ENCODE data around the gene MED26.

Gene MED26

GRCh38 chr19:16623576-16623975, 4.4 kb downstream of the MED26 start:
- Histone ChIP-seq H3K9ac (ENCODE audit: low read length) (peak overlapping the region; percentile 9; the same call in 1 of the 2 replicates), H3K79me2 (ENCODE audit: low read length) (peaks cover 92% of the 10 kb centered on the region), H3F3A (ENCODE audit: insufficient read depth, low read length) (peaks cover 10% of the 10 kb centered on the region; the same call in 1 of the 2 replicates), H2AFZ (ENCODE audit: low read length) (no peak overlapping the region), H4K20me1 (ENCODE audit: insufficient read depth, low read length) (peaks cover 69% of the 10 kb centered on the region), H3K9me2 (replicated peaks; ENCODE audit: insufficient read depth, low read length) (no peaks in the 10 kb centered on the region), H3K9me3 (replicated peaks; ENCODE audit: insufficient read depth, low read length) (no peaks in the 10 kb centered on the region), H3K4me2 (ENCODE audit: low read depth, low read length) (peak overlapping the region; percentile 18; the same call in 1 of the 2 replicates), H3K4me1 (ENCODE audit: low read length) (peaks cover 30% of the 10 kb centered on the region), H3K4me3 (ENCODE audit: low read length) (no peak overlapping the region), H3K27me3 (replicated peaks; ENCODE audit: insufficient read depth, low read length) (no peaks in the 10 kb centered on the region), H3K27ac (ENCODE audit: low read length) (peak overlapping the region; percentile 34; the same call in 1 of the 2 replicates), H3K36me3 (replicated peaks; ENCODE audit: insufficient read depth, low read length) (no peaks in the 10 kb centered on the region; the same call in 1 of the 2 replicates)
- TF ChIP-seq CTCF (IDR thresholded peaks at IDR 0.05; ENCODE audit: low read length): peak; percentile 41
- no peak for TF ChIP-seq EZH2phosphoT487 (IDR thresholded peaks at IDR 0.05; ENCODE audit: low read length)
- peak; percentile 63 for DNase-seq

- no peak overlapping the region; the same call in 1 of the 2 replicates for H3K27ac ChIP-seq (ENCODE audit: low read length)
- no peaks in the 10 kb centered on the region for H3K27me3 ChIP-seq (replicated peaks; ENCODE audit: insufficient read depth, low read length)
- 0 out of 2 replicates have a peak overlapping the region, but pooled peaks have one; percentile 7 for H3K9ac ChIP-seq (ENCODE audit: low read length)
- no peak overlapping the region for H3K4me2 ChIP-seq (ENCODE audit: low read depth, low read length)
- no peaks in the 10 kb centered on the region for H3K9me3 ChIP-seq (replicated peaks; ENCODE audit: insufficient read depth, low read length)
- H3K36me3 ChIP-seq (replicated peaks; ENCODE audit: insufficient read depth, low read length): no peaks in the 10 kb centered on the region; the same call in 1 of the 2 replicates
- H3K4me1 ChIP-seq (ENCODE audit: low read length): peaks cover 30% of the 10 kb centered on the region
- peaks cover 74% of the 10 kb centered on the region for H4K20me1 ChIP-seq (ENCODE audit: insufficient read depth, low read length)
- DNase-seq: no peak
- H2AFZ ChIP-seq (ENCODE audit: low read length): no peak overlapping the region
- peaks cover 8% of the 10 kb centered on the region; the same call in 1 of the 2 replicates for H3F3A ChIP-seq (ENCODE audit: insufficient read depth, low read length)
- no peak overlapping the region for H3K4me3 ChIP-seq (ENCODE audit: low read length)
- peaks cover 98% of the 10 kb centered on the region for H3K79me2 ChIP-seq (ENCODE audit: low read length)
- TF ChIP-seq EZH2phosphoT487 (IDR thresholded peaks at IDR 0.05; ENCODE audit: low read length) (no peak), EZH2 (optimal IDR thresholded peaks at IDR 0.05; ENCODE audit: low read depth, low read length) (no peak), CTCF (IDR thresholded peaks at IDR 0.05; ENCODE audit: low read length) (no peak)
- H3K9me2 ChIP-seq (replicated peaks; ENCODE audit: insufficient read depth, low read length): no peaks in the 10 kb centered on the region
Observed at GRCh38 chr19:16623066-16623465, 4.9 kb downstream of the MED26 start.

GRCh38 chr19:16621165-16621800, 6.7 kb downstream of the MED26 start:
- Histone ChIP-seq H3K4me1 (ENCODE audit: low read length) (peaks cover 27% of the 10 kb centered on the region), H3K27me3 (replicated peaks; ENCODE audit: insufficient read depth, low read length) (no peaks in the 10 kb centered on the region), H3K27ac (ENCODE audit: low read length) (no peak overlapping the region), H3K9me3 (replicated peaks; ENCODE audit: insufficient read depth, low read length) (no peaks in the 10 kb centered on the region), H3K9ac (ENCODE audit: low read length) (no peak overlapping the region), H3F3A (ENCODE audit: insufficient read depth, low read length) (peaks cover 8% of the 10 kb centered on the region; the same call in 1 of the 2 replicates), H3K79me2 (ENCODE audit: low read length) (peaks cover 100% of the 10 kb centered on the region), H4K20me1 (ENCODE audit: insufficient read depth, low read length) (peaks cover 88% of the 10 kb centered on the region), H3K36me3 (replicated peaks; ENCODE audit: insufficient read depth, low read length) (no peaks in the 10 kb centered on the region; the same call in 1 of the 2 replicates), H2AFZ (ENCODE audit: low read length) (no peak overlapping the region), H3K4me3 (ENCODE audit: low read length) (no peak overlapping the region), H3K9me2 (replicated peaks; ENCODE audit: insufficient read depth, low read length) (no peaks in the 10 kb centered on the region), H3K4me2 (ENCODE audit: low read depth, low read length) (no peak overlapping the region)
- DNase-seq: no peak
- TF ChIP-seq CTCF (IDR thresholded peaks at IDR 0.05; ENCODE audit: low read length) (no peak), EZH2 (optimal IDR thresholded peaks at IDR 0.05; ENCODE audit: low read depth, low read length) (no peak), EZH2phosphoT487 (IDR thresholded peaks at IDR 0.05; ENCODE audit: low read length) (no peak)
